HepG2 (cell line): ENCODE measurements around the gene SMC1A. TPM values are rescaled to one million over a fixed set of nuclear protein-coding genes. Genes with fewer than 3 reads are reported as not detected.

Experiments
- ATAC-seq: fragments of 200-7000 bp; cut with Tn5 transposase; 3 replicates; pipeline ENCODE4 v1.9.1; 2020; ENCODE audit warnings: mild to moderate bottlenecking, moderate library complexity
- BruUV-seq: library from RNA; stranded (reverse); fragments of 400-500 nt; replicated peaks from 2 replicates; lab custom pipeline; 2021; lab: Mats Ljungman, UMichigan
- CTCF ChIA-PET: fragments of 300-600 bp; formaldehyde crosslinking; extraction: SDS; loops from one replicate; lab custom pipeline; 2021; ENCODE audit warnings: low total read pairs, inconsistent platforms, low intra/inter-chr PET ratio; lab: Yijun Ruan, JAX
- POLR2A ChIA-PET: fragments of 350-600 bp; sonication (Branson Sonifier 250); formaldehyde crosslinking; loops from one replicate; lab custom pipeline; 2020; ENCODE audit warnings: antibody characterized with exemption, inconsistent platforms; lab: Yijun Ruan, JAX
- DNase-seq: peaks from one replicate; pipeline ENCODE4 v3.0.0-alpha.2; 2015; ENCODE audit warnings: low spot score
- FAIRE-seq: peaks from 3 replicates; lab custom pipeline; 2011; peaks lifted over from hg19 to GRCh38; lab: Jason Lieb, UNC
- H2AFZ ChIP-seq: one replicate; pipeline ENCODE4 v1.6.1; 2011; ENCODE audit warnings: low read length, inconsistent platforms
- H3K27ac ChIP-seq: fragments of 300-600 bp; 3 replicates; pipeline ENCODE4 v1.8.0; 2011; ENCODE audit warnings: mixed run types, mild to moderate bottlenecking, mixed read lengths, low read length, inconsistent platforms; ENCODE audit not compliant: insufficient read depth; ENCODE audit errors: extremely low read length
- H3K27me3 ChIP-seq, 2 experiments: fragments of 200-600 bp in 1 of 2; 2 replicates in 1 of 2; 3 replicates in 1 of 2; pipeline versions ENCODE4 v1.6.0 to v1.8.0; 2011; ENCODE audit warnings: low read length in 2 of 2, mild to moderate bottlenecking in 2 of 2, moderate library complexity in 2 of 2, inconsistent platforms in 1 of 2; ENCODE audit not compliant: insufficient read depth in 2 of 2, control insufficient read depth in 1 of 2
- H3K36me3 ChIP-seq, 2 experiments: fragments of 200-600 bp in 1 of 2; replicated peaks in 1 of 2; 2 replicates in 1 of 2; 3 replicates in 1 of 2; pipeline versions ENCODE4 v1.5.1 to v1.8.0; 2011; ENCODE audit warnings: low read length in 2 of 2, inconsistent platforms in 1 of 2; ENCODE audit not compliant: insufficient read depth in 2 of 2, control insufficient read depth in 1 of 2
- H3K4me1 ChIP-seq: 2 replicates; pipeline ENCODE4 v1.5.1; 2012; ENCODE audit warnings: low read length, inconsistent platforms; ENCODE audit not compliant: insufficient read depth
- H3K4me2 ChIP-seq: 2 replicates; pipeline ENCODE4 v1.6.0; 2011; ENCODE audit warnings: low read depth, low read length, inconsistent platforms
- H3K4me3 ChIP-seq, 3 experiments: fragments of 200-600 bp in 1 of 3; sonication (generic), shearing (Covaris generic) in 1 of 3; replicated peaks in 1 of 3; 2 replicates each; pipeline ENCODE4 v1.5.1; 2011 to 2016; ENCODE audit warnings: low read length in 3 of 3, inconsistent platforms in 2 of 3, low read depth in 2 of 3, mild to moderate bottlenecking in 2 of 3, control low read depth in 1 of 3, mixed read lengths in 1 of 3; ENCODE audit not compliant: insufficient read depth in 1 of 3
- H3K79me2 ChIP-seq: one replicate; pipeline ENCODE4 v1.6.1; 2011; ENCODE audit warnings: low read length, inconsistent platforms; ENCODE audit not compliant: insufficient read depth
- H3K9ac ChIP-seq: 2 replicates; pipeline ENCODE4 v1.6.0; 2011; ENCODE audit warnings: mild to moderate bottlenecking, low read depth, low read length, inconsistent platforms; ENCODE audit not compliant: insufficient read depth
- H3K9me3 ChIP-seq: 2 replicates; pipeline ENCODE4 v1.5.1; 2012; ENCODE audit warnings: mild to moderate bottlenecking, low read length
- H4K20me1 ChIP-seq: 2 replicates; pipeline ENCODE4 v1.6.0; 2011; ENCODE audit warnings: inconsistent platforms, mild to moderate bottlenecking, low read length, moderate library complexity; ENCODE audit not compliant: insufficient read depth
- HMG20A ChIP-seq: IDR thresholded peaks from 2 replicates; pipeline ENCODE4 v1.6.1; 2016; ENCODE audit warnings: borderline replicate concordance
- HNRNPLL ChIP-seq: fragments of 200-400 bp; formaldehyde crosslinking; IDR thresholded peaks from 2 replicates; pipeline ENCODE4 v1.6.1; 2017; ENCODE audit warnings: mild to moderate bottlenecking, low read depth, low read length; ENCODE audit not compliant: poor library complexity, severe bottlenecking
- JUN ChIP-seq: sonication (generic); formaldehyde crosslinking; IDR thresholded peaks from 2 replicates; pipeline ENCODE4 v1.4.0; 2020; ENCODE audit warnings: mild to moderate bottlenecking, missing genetic modification reagents
- RFXAP ChIP-seq: sonication (generic); formaldehyde crosslinking; IDR thresholded peaks from 2 replicates; pipeline ENCODE4 v1.4.0; 2020; ENCODE audit warnings: missing genetic modification reagents, borderline replicate concordance
- SATB2 ChIP-seq: sonication (generic); formaldehyde crosslinking; IDR thresholded peaks from 2 replicates; pipeline ENCODE4 v1.5.0; 2020; ENCODE audit warnings: missing genetic modification reagents
- SP4 ChIP-seq: sonication (generic); formaldehyde crosslinking; IDR thresholded peaks from 2 replicates; pipeline ENCODE4 v1.8.1; 2023; ENCODE audit warnings: mild to moderate bottlenecking, missing genetic modification reagents
- ZSCAN9 ChIP-seq: IDR thresholded peaks from 2 replicates; pipeline ENCODE4 v1.6.1; 2016; ENCODE audit warnings: borderline replicate concordance
- WGBS: methylation state at CpG from one replicate; pipeline ENCODE4 v1.1.6; 2017; ENCODE audit warnings: low lambda C conversion rate; 5-methylcytosine and 5-hydroxymethylcytosine counted together
- in situ Hi-C: cut with HindIII; loops from 2 replicates; pipeline ENCODE4 v1.10.0; 2017; ENCODE audit warnings: low pct_unique_long_range_greater_than_20kb; ENCODE audit not compliant: extremely low pct_ligation_motif_present
- intact Hi-C: fragments of 100-400 bp; cut with micrococcal nuclease; formaldehyde crosslinking; loops from one replicate; pipeline ENCODE4 v1.10.0; 2022; ENCODE audit not compliant: unreplicated experiment
- polyA plus RNA-seq, 8 experiments: library from polyadenylated mRNA; depleted of rRNA in 3 of 8; stranded (reverse) in 7 of 8; unstranded in 1 of 8; fragments of >200 nt; fragmentation: Illumina TruSeq in 4 of 8; extraction: Trizol in 4 of 8; gene quantifications; 2 replicates each; pipeline versions ENCODE4 v1.2.1 to v1.2.3, GENCODE V29; 2011 to 2016; ENCODE audit warnings: low read depth in 4 of 8, missing spikeins in 1 of 8, mixed read lengths in 1 of 8; ENCODE audit not compliant: insufficient read depth in 1 of 8
- total RNA-seq, 5 experiments: library from RNA; depleted of rRNA; stranded (reverse); fragments of >200 nt; fragmentation: Illumina TruSeq; extraction: Trizol; gene quantifications; 2 replicates each; pipeline ENCODE4 v1.2.3, GENCODE V29; 2016; ENCODE audit warnings: low read depth in 1 of 5
- TF ChIP-seq, protein P1 (sequence below): sonication (generic); formaldehyde crosslinking; IDR thresholded peaks from one replicate; pipeline ENCODE4 v1.5.1; 2020; ENCODE audit warnings: mild to moderate bottlenecking, missing genetic modification reagents; ENCODE audit errors: not compliant biosample characterization

The SMC1A gene
- total and polyA plus RNA-seq, 2 of the 13 experiments (the other 11 are each of a cell fraction or from before 2014, with no cell fraction given) = 9.4 to 46.6 TPM

GRCh38 chrX:53440101-53440500, 17.6 kb upstream of the SMC1A start (continued):
- no peak for TF ChIP-seq ZSCAN9 (CRISPR knock-in tag)

DNA sequence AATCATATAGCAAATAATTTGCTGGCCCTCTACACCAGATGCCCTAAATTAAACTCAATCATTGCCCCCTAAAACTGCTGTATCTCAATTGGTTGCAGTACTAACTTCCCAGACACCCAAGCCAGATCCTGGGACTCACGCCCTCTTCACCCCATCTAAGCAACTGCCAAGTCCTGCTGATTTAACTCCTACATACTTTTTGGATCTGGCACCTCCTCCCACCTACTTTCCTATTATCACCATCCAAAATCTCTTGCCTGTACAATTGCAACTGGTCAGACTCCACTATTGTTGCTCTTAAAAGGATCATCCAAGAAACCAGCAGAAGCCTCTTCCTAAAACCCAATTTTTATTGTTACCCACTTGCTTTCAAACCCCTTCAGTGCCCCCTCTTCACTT, 16.4 kb upstream of the SMC1A start:
- intact Hi-C loops (no loop called here), in situ Hi-C loops (no loop called here)
- Histone ChIP-seq H3K4me3 (no peak overlapping the region), H3K4me1 (peaks cover 10% of the 10 kb centered on the region), H3K36me3 (no peaks in the 10 kb centered on the region), H3K9me3 (no peaks in the 10 kb centered on the region), H3K4me2 (no peak overlapping the region), H3K27ac (no peak overlapping the region), H4K20me1 (no peaks in the 10 kb centered on the region), H3K9ac (no peak overlapping the region), H3K27me3 (no peaks in the 10 kb centered on the region; a peak in 1 of 5 replicates), H3K79me2 (no peaks in the 10 kb centered on the region), H2AFZ (no peak overlapping the region)
- ATAC-seq (no peak), FAIRE-seq (no peak), DNase-seq (no peak)
- TF ChIP-seq, protein P1, sequence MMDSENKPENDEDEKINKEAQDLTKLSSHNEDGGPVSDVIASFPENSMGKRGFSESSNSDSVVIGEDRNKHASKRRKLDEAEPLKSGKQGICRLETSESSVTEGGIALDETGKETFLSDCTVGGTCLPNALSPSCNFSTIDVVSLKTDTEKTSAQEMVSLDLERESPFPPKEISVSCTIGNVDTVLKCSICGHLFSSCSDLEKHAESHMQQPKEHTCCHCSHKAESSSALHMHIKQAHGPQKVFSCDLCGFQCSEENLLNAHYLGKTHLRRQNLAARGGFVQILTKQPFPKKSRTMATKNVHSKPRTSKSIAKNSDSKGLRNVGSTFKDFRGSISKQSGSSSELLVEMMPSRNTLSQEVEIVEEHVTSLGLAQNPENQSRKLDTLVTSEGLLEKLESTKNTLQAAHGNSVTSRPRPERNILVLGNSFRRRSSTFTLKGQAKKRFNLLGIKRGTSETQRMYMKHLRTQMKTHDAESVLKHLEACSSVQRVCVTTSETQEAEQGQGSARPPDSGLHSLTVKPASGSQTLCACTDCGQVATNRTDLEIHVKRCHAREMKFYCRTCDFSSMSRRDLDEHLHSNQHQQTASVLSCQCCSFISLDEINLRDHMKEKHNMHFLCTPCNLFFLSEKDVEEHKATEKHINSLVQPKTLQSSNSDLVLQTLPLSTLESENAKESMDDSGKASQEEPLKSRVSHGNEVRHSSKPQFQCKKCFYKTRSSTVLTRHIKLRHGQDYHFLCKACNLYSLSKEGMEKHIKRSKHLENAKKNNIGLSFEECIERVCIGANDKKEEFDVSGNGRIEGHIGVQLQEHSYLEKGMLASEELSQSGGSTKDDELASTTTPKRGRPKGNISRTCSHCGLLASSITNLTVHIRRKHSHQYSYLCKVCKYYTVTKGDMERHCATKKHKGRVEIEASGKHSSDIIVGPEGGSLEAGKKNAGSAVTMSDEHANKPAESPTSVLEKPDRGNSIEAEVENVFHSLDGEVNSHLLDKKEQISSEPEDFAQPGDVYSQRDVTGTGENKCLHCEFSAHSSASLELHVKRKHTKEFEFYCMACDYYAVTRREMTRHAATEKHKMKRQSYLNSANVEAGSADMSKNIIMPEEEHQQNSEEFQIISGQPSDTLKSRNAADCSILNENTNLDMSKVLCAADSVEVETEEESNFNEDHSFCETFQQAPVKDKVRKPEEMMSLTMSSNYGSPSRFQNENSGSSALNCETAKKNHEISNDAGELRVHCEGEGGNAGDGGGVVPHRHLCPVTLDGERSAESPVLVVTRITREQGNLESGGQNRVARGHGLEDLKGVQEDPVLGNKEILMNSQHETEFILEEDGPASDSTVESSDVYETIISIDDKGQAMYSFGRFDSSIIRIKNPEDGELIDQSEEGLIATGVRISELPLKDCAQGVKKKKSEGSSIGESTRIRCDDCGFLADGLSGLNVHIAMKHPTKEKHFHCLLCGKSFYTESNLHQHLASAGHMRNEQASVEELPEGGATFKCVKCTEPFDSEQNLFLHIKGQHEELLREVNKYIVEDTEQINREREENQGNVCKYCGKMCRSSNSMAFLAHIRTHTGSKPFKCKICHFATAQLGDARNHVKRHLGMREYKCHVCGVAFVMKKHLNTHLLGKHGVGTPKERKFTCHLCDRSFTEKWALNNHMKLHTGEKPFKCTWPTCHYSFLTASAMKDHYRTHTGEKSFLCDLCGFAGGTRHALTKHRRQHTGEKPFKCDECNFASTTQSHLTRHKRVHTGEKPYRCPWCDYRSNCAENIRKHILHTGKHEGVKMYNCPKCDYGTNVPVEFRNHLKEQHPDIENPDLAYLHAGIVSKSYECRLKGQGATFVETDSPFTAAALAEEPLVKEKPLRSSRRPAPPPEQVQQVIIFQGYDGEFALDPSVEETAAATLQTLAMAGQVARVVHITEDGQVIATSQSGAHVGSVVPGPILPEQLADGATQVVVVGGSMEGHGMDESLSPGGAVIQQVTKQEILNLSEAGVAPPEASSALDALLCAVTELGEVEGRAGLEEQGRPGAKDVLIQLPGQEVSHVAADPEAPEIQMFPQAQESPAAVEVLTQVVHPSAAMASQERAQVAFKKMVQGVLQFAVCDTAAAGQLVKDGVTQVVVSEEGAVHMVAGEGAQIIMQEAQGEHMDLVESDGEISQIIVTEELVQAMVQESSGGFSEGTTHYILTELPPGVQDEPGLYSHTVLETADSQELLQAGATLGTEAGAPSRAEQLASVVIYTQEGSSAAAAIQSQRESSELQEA (CRISPR knock-in tag) = no peak
- TF ChIP-seq HMG20A (CRISPR knock-in tag) (no peak), HNRNPLL (no peak), SP4 (CRISPR knock-in tag) (no peak), SATB2 (CRISPR knock-in tag) (no peak), JUN (CRISPR knock-in tag) (no peak), RFXAP (CRISPR knock-in tag) (no peak)
- 0% methylated on average over 1 of the region's 1 CpG for WGBS
- no TSS peak for BruUV-seq
- CTCF ChIA-PET = no interaction called here
- POLR2A ChIA-PET = no interaction called here
